HG03280 (cell line): ENCODE data around the gene CNDP1.

Experiments used
- ATAC-seq: cut with Tn5 transposase; IDR thresholded peaks from one replicate; pipeline ENCODE4 v1.9.1; 2021; ENCODE audit warnings: mild to moderate bottlenecking, moderate library complexity; ENCODE audit not compliant: unreplicated experiment

Gene CNDP1

GRCh38 chr18:74506448-74507084 is 27.7 kb upstream of the CNDP1 start:
- no peak for ATAC-seq

- no peak for ATAC-seq
Observed at GRCh38 chr18:74507097-74507881, 27.0 kb upstream of the CNDP1 start.

DNA sequence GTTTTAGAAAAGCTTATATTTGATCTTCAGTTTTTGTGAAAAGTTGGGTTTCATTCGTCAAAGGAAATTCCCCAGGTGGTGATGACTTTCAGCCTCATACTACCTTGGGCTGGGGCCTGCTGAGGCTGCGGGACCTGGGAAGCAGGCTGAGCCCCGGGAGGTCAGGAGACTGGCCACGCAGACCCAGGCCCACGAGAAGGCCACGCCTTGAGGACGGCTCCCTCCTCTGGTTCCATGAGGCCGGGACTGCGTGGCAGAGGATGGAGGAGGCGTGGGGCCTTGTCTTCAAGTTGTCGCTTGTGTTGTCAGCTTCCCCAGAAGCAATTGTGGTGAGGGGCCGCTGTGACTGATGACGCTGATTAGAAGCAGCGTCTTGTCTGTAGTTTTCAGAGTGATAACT is 26.4 kb upstream of the CNDP1 start:
- ATAC-seq, result no peak

GRCh38 chr18:74508366-74508765 is 25.9 kb upstream of the CNDP1 start:
- ATAC-seq, result no peak

- no peak for ATAC-seq
Observed at GRCh38 chr18:74508821-74509225, 25.5 kb upstream of the CNDP1 start.

DNA sequence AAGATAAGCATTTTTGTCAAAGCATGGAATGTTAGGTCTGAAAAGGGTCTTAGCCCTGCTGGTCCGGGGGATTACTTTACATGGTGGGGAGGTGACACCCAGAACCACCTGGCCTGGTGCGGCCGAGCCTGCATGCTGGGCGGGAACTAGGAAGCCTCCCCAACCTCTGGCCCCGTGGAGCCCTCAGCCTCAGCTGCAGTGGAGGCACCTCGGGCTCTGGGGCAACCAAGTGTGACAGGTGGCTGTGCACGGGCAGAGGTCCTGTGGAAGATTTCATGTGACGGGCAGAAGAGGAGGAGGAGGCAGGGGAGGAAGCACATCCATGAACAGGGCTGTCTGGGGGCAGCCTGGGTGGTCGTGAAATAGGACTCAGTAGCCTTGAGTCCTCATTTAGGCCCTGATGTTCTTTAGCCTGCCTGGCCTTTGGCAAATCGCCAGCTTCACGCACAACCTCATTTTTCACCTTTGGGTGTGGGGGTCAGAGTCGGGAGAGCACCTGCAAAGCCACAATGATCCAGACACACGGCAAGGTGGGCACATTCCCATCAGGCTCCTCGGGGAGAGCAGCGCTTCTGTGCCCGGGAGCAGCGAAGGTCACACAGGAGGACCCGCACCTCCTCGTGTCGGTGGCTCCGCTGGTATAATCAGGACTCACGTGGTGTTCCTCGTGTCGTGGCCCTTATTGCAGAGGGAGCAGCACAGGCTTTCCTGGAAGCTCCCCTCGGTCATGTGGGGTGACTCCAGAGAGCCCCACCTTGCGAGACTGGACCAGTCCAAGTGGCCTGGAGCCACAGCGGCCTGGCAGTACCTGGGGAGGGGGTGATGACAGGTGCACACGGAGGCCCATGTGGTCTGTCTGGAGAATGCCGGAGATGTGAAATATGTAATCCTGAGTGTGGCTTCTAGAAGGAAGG is 24.2 kb upstream of the CNDP1 start:
- no peak for ATAC-seq

- no peak for ATAC-seq
Observed at GRCh38 chr18:74510770-74511095, 23.6 kb upstream of the CNDP1 start.

DNA sequence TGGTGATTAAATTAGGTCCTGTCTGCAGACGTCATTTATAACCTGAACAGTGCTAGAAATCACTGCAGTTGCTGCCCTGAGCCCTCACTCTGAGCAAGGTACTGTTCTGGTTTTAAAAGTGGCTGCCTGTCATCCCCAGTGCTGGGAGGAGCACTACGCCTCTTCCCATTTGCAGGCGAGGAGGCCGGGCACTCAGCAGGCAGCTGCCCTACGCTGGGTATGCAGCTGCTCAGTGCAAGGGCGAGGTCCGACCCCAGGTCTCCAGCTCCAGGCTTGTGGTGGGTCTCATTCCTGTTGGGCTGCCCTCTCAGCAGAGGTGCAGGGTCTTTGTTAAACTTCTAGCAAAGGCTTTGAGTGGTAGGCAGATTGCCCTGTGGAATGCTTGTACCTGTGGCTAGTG is 22.5 kb upstream of the CNDP1 start:
- ATAC-seq, result no peak

- no peak for ATAC-seq
Observed at GRCh38 chr18:74512321-74513053, 21.8 kb upstream of the CNDP1 start.

DNA sequence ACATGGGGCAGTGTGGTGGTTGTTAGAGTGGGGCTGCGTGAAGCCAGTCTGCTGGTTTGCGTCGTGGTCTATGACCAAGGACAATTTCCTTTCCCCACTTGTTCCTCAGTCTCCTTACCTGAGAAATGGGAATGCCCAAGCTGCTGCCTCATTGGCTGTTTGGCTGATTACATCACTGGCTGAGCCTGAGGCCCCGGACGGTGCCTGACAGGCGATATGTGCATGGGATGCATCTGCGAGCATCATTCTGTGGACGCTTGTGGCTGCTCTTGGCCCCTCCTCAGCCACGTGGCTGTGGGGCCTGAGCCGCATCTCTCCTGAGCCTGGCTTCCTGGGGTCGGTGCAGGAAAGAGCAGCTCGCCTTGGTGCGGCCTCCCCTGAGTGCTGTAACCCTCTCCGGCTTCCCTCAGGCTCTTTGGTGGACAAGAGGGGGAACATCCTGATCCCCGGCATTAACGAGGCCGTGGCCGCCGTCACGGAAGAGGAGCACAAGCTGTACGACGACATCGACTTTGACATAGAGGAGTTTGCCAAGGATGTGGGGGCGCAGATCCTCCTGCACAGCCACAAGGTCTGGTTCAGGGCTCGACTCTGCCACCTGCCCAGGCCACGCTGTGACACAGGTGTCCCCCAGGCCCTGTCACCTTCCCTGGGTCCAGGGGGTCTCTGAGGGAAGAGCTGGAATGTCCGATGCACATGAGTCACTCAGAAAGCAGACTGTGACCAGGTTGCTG is 21.0 kb upstream of the CNDP1 start:
- ATAC-seq, result no peak

DNA sequence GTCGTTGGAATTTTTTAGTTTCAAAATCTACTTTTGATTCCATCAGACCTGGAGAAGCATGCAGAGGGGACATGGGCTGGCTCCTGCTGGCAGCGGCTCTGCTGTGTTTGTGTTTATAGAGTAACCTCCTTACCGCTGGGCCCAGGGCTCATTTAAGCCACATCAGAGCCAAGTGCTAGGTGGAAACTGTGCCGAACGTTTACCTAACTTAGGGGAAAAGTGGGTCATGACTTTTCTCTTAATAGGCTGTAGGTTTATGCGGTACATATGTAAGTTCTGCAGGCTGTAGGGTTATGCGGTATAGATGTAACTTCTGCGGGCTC is 20.5 kb upstream of the CNDP1 start:
- no peak for ATAC-seq

- ATAC-seq, result no peak
Observed at GRCh38 chr18:74514860-74515495, 19.3 kb upstream of the CNDP1 start.

DNA sequence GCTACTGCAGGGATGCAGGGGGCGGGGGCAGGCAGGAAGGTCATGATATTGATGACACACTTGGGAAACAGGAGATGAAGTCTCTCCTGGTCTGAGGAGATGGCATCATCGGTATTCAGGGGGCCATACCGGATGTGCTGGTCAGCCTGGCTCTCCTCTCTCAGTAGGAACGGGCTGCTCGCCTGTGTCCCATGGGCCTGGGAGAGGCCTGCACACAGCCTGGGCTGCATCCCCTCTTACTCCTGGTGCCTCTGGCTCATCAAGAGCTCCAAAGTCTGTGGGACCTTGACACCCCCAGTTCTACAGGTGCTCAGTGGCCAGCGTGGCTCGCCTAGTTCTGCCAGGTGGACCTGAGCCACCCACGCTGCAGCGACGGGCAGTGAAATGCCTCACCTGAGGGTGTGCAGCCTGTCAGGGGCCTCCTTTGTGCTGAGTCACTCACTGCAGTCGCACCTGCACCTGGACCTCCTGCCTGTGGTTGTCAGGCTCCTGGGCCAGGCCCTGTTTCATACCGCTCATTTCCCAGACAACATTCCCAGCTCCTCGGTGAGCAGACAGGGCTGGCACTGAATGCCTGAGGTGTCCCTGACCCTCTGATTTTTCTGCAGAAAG is 18.6 kb upstream of the CNDP1 start:
- ATAC-seq, result no peak

DNA sequence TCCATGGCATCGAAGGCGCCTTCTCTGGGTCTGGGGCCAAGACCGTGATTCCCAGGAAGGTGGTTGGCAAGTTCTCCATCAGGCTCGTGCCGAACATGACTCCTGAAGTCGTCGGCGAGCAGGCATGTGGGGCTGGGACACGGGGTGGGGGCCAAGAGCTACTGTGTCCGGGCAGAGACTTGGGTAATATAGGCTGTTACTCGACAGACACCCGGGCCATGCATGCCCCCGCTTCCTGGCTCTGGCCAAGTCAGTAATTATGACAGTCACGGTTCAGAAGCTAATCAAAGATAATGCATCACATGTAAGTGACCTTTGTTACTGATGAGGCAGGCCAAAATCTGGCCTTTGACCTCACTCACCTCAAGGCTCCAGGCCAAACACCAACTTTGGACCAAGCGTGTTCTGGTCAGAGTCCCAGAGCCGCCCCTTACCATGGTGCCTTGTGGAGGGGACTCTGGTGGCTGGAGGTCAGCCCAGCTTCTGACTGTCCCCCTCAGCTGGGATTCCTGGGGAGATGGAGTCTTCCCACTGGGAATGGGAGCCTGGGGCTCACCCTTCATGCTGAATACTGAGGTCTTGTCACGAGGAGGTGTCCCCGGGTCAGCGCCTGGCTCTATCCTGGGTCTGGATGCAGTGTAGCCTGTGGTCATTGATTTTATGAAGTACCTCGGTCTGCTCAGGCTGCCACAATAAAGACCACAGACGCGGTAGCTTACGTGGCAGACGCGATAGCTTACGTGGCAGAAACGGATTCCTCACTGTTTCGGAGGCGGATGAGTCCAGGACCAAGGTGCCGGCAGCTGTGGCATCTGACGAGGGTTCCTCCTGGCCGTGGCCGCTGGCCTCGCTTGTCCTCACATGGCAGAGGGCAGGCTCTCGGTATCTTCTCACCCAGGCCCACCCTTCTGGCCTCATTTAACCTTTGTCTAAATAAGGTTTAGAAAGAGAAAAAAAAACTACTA is 17.7 kb upstream of the CNDP1 start:
- no peak for ATAC-seq

DNA sequence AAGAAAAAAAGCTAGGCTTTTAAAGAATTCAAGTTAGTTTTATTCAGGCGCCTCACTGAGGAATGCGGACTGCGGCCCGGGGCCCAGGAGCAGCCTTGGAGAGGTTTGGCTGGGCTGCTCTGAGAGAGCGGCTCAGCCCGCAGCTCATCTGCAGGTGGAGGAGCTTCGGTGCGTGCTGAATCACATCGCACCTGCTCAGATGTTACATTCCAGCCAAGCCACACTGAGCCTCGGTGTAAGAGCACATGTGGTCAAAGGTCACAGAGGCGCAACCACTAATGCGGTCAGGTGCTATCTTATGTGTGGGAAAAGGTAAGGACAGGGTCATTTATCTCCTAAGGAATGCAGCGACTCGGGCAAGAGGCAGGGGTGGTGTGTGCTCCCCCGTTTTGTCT is 17.1 kb upstream of the CNDP1 start:
- ATAC-seq, result no peak

DNA sequence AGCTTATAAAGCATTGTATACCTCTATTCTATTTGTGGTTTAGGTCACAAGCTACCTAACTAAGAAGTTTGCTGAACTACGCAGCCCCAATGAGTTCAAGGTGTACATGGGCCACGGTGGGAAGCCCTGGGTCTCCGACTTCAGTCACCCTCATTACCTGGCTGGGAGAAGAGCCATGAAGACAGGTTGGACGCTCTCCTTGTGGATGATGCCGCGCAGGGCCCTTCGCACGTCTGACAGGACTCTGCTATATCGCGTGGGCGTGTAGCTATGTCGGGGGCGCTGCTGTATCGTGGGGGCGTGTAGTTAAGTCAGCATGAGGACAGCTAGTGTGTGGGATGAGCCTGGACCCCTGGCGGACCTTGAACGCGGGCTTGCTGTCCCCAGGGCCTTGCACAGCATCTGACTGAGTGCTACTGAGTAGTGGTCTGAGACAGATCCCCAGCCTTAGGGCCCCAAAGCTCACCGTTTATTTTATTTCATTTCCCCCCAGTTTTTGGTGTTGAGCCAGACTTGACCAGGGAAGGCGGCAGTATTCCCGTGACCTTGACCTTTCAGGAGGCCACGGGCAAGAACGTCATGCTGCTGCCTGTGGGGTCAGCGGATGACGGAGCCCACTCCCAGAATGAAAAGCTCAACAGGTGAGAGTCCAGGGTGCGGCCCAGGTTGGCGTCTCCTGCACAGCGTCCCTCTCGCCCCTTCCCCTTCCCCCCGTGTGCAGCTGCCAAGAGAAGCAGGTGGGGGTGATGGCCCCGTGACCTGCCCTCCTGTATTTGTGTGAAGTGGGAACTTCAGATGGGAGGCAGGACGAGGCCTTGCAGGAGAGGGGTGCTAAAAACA is 15.6 kb upstream of the CNDP1 start:
- no peak for ATAC-seq

DNA sequence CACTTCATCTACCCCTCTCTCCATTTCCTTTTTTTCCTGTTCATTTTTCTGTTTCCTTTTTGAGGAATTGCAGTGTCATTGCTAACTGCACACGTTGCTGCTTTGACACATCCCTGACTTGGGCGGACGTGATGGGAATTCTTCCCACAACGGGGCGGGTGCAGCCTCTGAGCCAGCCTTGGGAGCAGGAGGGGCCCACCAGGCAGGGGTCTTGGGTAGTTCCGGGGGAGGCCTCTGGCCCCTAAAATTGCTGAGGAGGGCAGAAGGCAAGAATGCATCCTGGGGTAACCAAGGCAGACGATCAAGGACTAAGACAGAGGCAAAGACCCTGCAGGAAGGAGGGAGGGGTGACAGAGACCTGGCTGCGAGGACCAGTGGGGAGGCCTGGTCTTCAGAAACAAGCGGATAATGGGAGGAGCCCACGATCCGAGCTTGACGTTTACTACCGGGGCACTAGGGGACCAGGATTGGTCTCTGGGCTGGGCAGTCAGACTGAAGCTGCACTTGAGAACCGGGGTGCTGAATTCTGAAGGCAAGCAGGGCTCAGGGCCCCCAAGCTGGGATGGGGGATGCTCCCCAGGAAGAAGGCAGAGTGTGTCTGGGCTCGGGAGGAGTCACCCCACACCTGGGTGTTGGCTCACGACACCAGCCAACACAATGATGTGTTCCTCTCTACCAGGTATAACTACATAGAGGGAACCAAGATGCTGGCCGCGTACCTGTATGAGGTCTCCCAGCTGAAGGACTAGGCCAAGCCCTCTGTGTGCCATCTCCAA is 14.8 kb upstream of the CNDP1 start:
- no peak for ATAC-seq
